Sigmoid colon (tissue), 7 donors: ENCODE measurements around the gene DNAJC27. TPM values are rescaled to one million over a fixed set of nuclear protein-coding genes. Genes with fewer than 3 reads are reported as not detected.
A peak's percentile ranks its signal among the peaks of the same experiment; 100 is the strongest.
"Not testable (repeated sequence)": the region's sequence is repeated elsewhere in the genome, so short reads cannot be mapped to it uniquely, and the experiment has no call there.

ENCODE experiments used
- DNase-seq: peaks from one replicate; pipeline ENCODE4 v3.0.0-alpha.2; 2019
- H3K27ac ChIP-seq, 4 donors: fragments of 200-600 bp; sonication (generic); one replicate each; pipeline ENCODE4 v1.5.1; 2016 to 2019; ENCODE audit warnings: mild to moderate bottlenecking in 1 of 4
- H3K27me3 ChIP-seq, 3 donors: fragments of 200-600 bp; sonication (generic); one replicate each; pipeline ENCODE4 v1.5.1; 2019; ENCODE audit warnings: mild to moderate bottlenecking in 1 of 3
- H3K36me3 ChIP-seq, 4 donors: fragments of 200-600 bp; sonication (generic); one replicate each; pipeline ENCODE4 v1.5.1; 2016 to 2019
- H3K4me1 ChIP-seq, 4 donors: fragments of 200-600 bp; sonication (generic); one replicate each; pipeline ENCODE4 v1.5.1; 2017 to 2019
- H3K4me3 ChIP-seq, 4 donors: fragments of 200-600 bp; sonication (generic); one replicate each; pipeline ENCODE4 v1.5.1; 2017 to 2019; ENCODE audit warnings: mild to moderate bottlenecking in 2 of 4, moderate library complexity in 1 of 4
- H3K9me3 ChIP-seq, 4 donors: fragments of 200-600 bp in 3 of 4; sonication (generic) in 3 of 4; one replicate each; pipeline versions ENCODE4 v1.5.1 to v1.6.1; 2013 to 2019
- EP300 ChIP-seq, 4 donors: sonication (generic); formaldehyde crosslinking; IDR thresholded peaks; one replicate each; pipeline ENCODE4 v1.6.1; 2017; ENCODE audit warnings: antibody characterized with exemption in 4 of 4
- POLR2A ChIP-seq, 2 donors: fragments of 450-650 bp; IDR thresholded peaks; one replicate each; pipeline ENCODE4 v1.6.1; 2016; ENCODE audit warnings: antibody characterized with exemption in 2 of 2, mild to moderate bottlenecking in 2 of 2, moderate library complexity in 2 of 2
- POLR2AphosphoS5 ChIP-seq, 4 donors: sonication (generic); formaldehyde crosslinking; IDR thresholded peaks; one replicate each; pipeline ENCODE4 v1.6.1; 2017; ENCODE audit warnings: antibody characterized with exemption in 4 of 4
- whole genome bisulfite sequencing, 2 donors: extraction: QIAGEN DNeasy Blood & Tissue Kit; methylation state at CpG; one replicate each; pipeline ENCODE4 v1.1.7; 2013; 5-methylcytosine and 5-hydroxymethylcytosine counted together
- intact Hi-C: fragments of 100-400 bp; cut with DNase I; formaldehyde crosslinking; loops from one replicate; pipeline ENCODE4 v1.15.1; 2023
- polyA plus RNA-seq, 3 donors: library from polyadenylated mRNA; stranded (reverse); fragments of 200-250 nt; gene quantifications; one replicate each; pipeline ENCODE4 v1.2.3, GENCODE V29; 2013
- total RNA-seq, 4 donors: library from RNA; depleted of rRNA; stranded (reverse); fragments of >200 nt; gene quantifications; one replicate each; pipeline ENCODE4 v1.1.0, GENCODE V29; 2016
- TF ChIP-seq, protein P1 (sequence below), 4 experiments: fragments of 450-650 bp in 3 of 4; fragments of 200-600 bp in 1 of 4; IDR thresholded peaks; one replicate each; pipeline ENCODE4 v1.5.1; 2016 to 2019; ENCODE audit warnings: antibody characterized with exemption in 4 of 4, mild to moderate bottlenecking in 3 of 4, moderate library complexity in 2 of 4
- donor health status: healthy with polysubstance abuse.
- donor health status: Bipolar disorder and iron deficiency.
- donor health status: healthy.

The DNAJC27 gene
- total and polyA plus RNA-seq, 7 donors = 0.60 to 12.5 (median 6.3) TPM

- H3K27me3 ChIP-seq = no peaks in the 10 kb centered on the region
- intact Hi-C loops = no loop called here
- DNase-seq = no peak
- H3K9me3 ChIP-seq = no peaks in the 10 kb centered on the region
- H3K4me3 ChIP-seq = no peak overlapping the region
- no peaks in the 10 kb centered on the region for H3K36me3 ChIP-seq
- H3K27ac ChIP-seq = no peak overlapping the region
- H3K4me1 ChIP-seq = peaks cover 0 to 18% (median 11%) of the 10 kb centered on the region in 4 donors
- 64 to 68% methylated on average over 1 of the region's 1 CpG for WGBS, 2 donors
- TF ChIP-seq, protein P1, sequence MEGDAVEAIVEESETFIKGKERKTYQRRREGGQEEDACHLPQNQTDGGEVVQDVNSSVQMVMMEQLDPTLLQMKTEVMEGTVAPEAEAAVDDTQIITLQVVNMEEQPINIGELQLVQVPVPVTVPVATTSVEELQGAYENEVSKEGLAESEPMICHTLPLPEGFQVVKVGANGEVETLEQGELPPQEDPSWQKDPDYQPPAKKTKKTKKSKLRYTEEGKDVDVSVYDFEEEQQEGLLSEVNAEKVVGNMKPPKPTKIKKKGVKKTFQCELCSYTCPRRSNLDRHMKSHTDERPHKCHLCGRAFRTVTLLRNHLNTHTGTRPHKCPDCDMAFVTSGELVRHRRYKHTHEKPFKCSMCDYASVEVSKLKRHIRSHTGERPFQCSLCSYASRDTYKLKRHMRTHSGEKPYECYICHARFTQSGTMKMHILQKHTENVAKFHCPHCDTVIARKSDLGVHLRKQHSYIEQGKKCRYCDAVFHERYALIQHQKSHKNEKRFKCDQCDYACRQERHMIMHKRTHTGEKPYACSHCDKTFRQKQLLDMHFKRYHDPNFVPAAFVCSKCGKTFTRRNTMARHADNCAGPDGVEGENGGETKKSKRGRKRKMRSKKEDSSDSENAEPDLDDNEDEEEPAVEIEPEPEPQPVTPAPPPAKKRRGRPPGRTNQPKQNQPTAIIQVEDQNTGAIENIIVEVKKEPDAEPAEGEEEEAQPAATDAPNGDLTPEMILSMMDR (IDR thresholded peaks at IDR 0.05) = no peak
- TF ChIP-seq POLR2AphosphoS5 (IDR thresholded peaks at IDR 0.05) (no peak), POLR2A (IDR thresholded peaks at IDR 0.05) (no peak), EP300 (IDR thresholded peaks at IDR 0.05) (no peak)
Observed at GRCh38 chr2:25002066-25002465, 30.3 kb upstream of the DNAJC27 start.

DNA sequence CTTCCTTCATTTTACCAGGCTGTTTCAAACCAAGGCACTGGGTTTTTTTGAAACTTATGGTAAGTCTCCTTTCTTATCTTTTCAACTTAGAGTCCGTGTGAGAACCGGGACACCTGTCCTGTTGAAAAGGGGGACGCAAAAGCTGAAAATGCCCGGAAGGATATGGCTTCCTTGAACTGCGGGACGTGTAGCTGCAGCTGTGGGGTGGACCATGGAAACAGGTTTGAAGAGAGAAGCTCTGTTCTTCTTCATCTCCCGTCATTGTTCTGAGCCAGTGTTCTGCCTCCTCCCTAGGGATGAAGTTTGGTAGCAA, 29.5 kb upstream of the DNAJC27 start:
- no peak overlapping the region for H3K4me3 ChIP-seq
- 89 to 92% methylated on average over 7 of the region's 7 CpGs for WGBS, 2 donors
- H3K27me3 ChIP-seq = no peaks in the 10 kb centered on the region
- peaks cover 0 to 18% (median 11%) of the 10 kb centered on the region in 4 donors for H3K4me1 ChIP-seq
- no peaks in the 10 kb centered on the region for H3K36me3 ChIP-seq
- TF ChIP-seq POLR2A (IDR thresholded peaks at IDR 0.05) = no peak
- TF ChIP-seq POLR2AphosphoS5 (IDR thresholded peaks at IDR 0.05) = no peak
- TF ChIP-seq, protein P1 (IDR thresholded peaks at IDR 0.05) = no peak
- no peak for TF ChIP-seq EP300 (IDR thresholded peaks at IDR 0.05)
- intact Hi-C loops = no loop called here
- H3K27ac ChIP-seq = no peak overlapping the region
- H3K9me3 ChIP-seq = no peaks in the 10 kb centered on the region
- DNase-seq = no peak

- intact Hi-C loops = no loop called here
- WGBS, 2 donors = 74 to 78% methylated on average over 6 of the region's 6 CpGs
- no peaks in the 10 kb centered on the region for H3K27me3 ChIP-seq
- peaks cover 0 to 18% (median 11%) of the 10 kb centered on the region in 4 donors for H3K4me1 ChIP-seq
- no peak overlapping the region for H3K4me3 ChIP-seq
- no peaks in the 10 kb centered on the region for H3K9me3 ChIP-seq
- TF ChIP-seq EP300 (IDR thresholded peaks at IDR 0.05) (no peak), POLR2A (IDR thresholded peaks at IDR 0.05) (no peak), POLR2AphosphoS5 (IDR thresholded peaks at IDR 0.05) (no peak)
- TF ChIP-seq, protein P1 (IDR thresholded peaks at IDR 0.05) = no peak
- no peaks in the 10 kb centered on the region for H3K36me3 ChIP-seq
- H3K27ac ChIP-seq = no peak overlapping the region
- no peak for DNase-seq
Observed at GRCh38 chr2:25000503-25001324, 29.0 kb upstream of the DNAJC27 start.

GRCh38 chr2:25000036-25000435, 28.3 kb upstream of the DNAJC27 start:
- Histone ChIP-seq H3K4me1 (peaks cover 0 to 18% (median 11%) of the 10 kb centered on the region in 4 donors), H3K4me3 (no peak overlapping the region), H3K27me3 (no peaks in the 10 kb centered on the region), H3K9me3 (no peaks in the 10 kb centered on the region), H3K36me3 (no peaks in the 10 kb centered on the region), H3K27ac (no peak overlapping the region)
- intact Hi-C loops = no loop called here
- 44 to 55% methylated on average over 4 of the region's 4 CpGs for WGBS, 2 donors
- DNase-seq = no peak
- no peak for TF ChIP-seq EP300 (IDR thresholded peaks at IDR 0.05)
- TF ChIP-seq POLR2AphosphoS5 (IDR thresholded peaks at IDR 0.05) = peak in 1 of 4 donors; percentile 8

DNA sequence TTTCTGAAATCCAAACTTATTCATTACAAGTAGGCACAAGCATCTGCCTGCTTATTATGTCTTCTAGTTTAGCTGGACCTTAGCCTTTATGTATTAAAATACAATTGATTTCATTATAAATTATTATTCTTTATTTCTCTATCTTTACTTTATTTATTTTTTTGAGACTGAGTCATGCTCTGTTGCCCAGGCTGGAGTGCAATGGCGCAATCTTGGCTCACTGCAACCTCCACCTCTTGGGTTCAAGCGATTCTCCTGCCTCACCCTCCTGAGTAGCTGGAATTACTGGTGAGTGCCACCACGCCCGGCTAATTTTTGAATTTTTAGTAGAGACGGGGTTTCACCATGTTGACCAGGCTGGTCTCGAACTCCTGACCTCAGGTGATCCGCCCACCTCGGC, 27.3 kb upstream of the DNAJC27 start:
- H3K36me3 ChIP-seq, H3K9me3 ChIP-seq, intact Hi-C loops, H3K27ac ChIP-seq, H3K27me3 ChIP-seq, H3K4me3 ChIP-seq, DNase-seq: not testable (repeated sequence)
- peaks cover 0 to 18% (median 12%) of the 10 kb centered on the region in 4 donors for H3K4me1 ChIP-seq
- WGBS, 2 donors = 84 to 87% methylated on average over 8 of the region's 8 CpGs
